HepG2 (cell line): ENCODE measurements around the gene SELENOM. TPM values are rescaled to one million over a fixed set of nuclear protein-coding genes. Genes with fewer than 3 reads are reported as not detected.

Experiments
- CENPT ChIP-seq: sonication (generic); formaldehyde crosslinking; IDR thresholded peaks from 2 replicates; pipeline ENCODE4 v1.8.0; 2022; ENCODE audit warnings: low read depth, mild to moderate bottlenecking, moderate library complexity, missing genetic modification reagents
- GPN1 ChIP-seq: sonication (generic); formaldehyde crosslinking; IDR thresholded peaks from 2 replicates; pipeline ENCODE4 v1.5.1; 2020; ENCODE audit warnings: missing genetic modification reagents, borderline replicate concordance
- GTF2F1 ChIP-seq: fragments of 150-350 bp; IDR thresholded peaks from 2 replicates; pipeline ENCODE4 v1.6.1; 2014; ENCODE audit warnings: low read length
- MAF1 ChIP-seq: sonication (generic); formaldehyde crosslinking; IDR thresholded peaks from 2 replicates; pipeline ENCODE4 v1.5.0; 2020; ENCODE audit warnings: missing genetic modification reagents, borderline replicate concordance
- NBN ChIP-seq: fragments of 450-650 bp; conservative IDR thresholded peaks from 2 replicates; pipeline ENCODE4 v1.6.1; 2017
- PITX1 ChIP-seq: sonication (generic); formaldehyde crosslinking; IDR thresholded peaks from 2 replicates; pipeline ENCODE4 v1.5.1; 2020; ENCODE audit warnings: mild to moderate bottlenecking, missing genetic modification reagents
- RARG ChIP-seq: sonication (generic); formaldehyde crosslinking; IDR thresholded peaks from 2 replicates; pipeline ENCODE4 v1.4.0; 2020; ENCODE audit warnings: low read depth, mild to moderate bottlenecking, missing genetic modification reagents
- SIX4 ChIP-seq: sonication (generic); formaldehyde crosslinking; IDR thresholded peaks from 2 replicates; pipeline ENCODE4 v1.4.0; 2020; ENCODE audit warnings: missing genetic modification reagents
- SP5 ChIP-seq: IDR thresholded peaks from 2 replicates; pipeline ENCODE4 v1.6.1; 2016; ENCODE audit warnings: low read depth, borderline replicate concordance
- ZKSCAN1 ChIP-seq: fragments of 150-350 bp; IDR thresholded peaks from 2 replicates; pipeline ENCODE4 v1.6.1; 2014; ENCODE audit warnings: low read length
- ZNF879 ChIP-seq: sonication (generic); formaldehyde crosslinking; IDR thresholded peaks from 2 replicates; pipeline ENCODE4 v1.8.1; 2023; ENCODE audit warnings: missing genetic modification reagents
- ZSCAN21 ChIP-seq: sonication (generic); formaldehyde crosslinking; IDR thresholded peaks from 2 replicates; pipeline ENCODE4 v1.8.0; 2022; ENCODE audit warnings: mild to moderate bottlenecking, missing genetic modification reagents, moderate library complexity, borderline replicate concordance
- polyA plus RNA-seq, 8 experiments: library from polyadenylated mRNA; depleted of rRNA in 3 of 8; stranded (reverse) in 7 of 8; unstranded in 1 of 8; fragments of >200 nt; fragmentation: Illumina TruSeq in 4 of 8; extraction: Trizol in 4 of 8; gene quantifications; 2 replicates each; pipeline versions ENCODE4 v1.2.1 to v1.2.3, GENCODE V29; 2011 to 2016; ENCODE audit warnings: low read depth in 4 of 8, missing spikeins in 1 of 8, mixed read lengths in 1 of 8; ENCODE audit not compliant: insufficient read depth in 1 of 8
- total RNA-seq, 5 experiments: library from RNA; depleted of rRNA; stranded (reverse); fragments of >200 nt; fragmentation: Illumina TruSeq; extraction: Trizol; gene quantifications; 2 replicates each; pipeline ENCODE4 v1.2.3, GENCODE V29; 2016; ENCODE audit warnings: low read depth in 1 of 5
- TF ChIP-seq, protein P1 (sequence below): sonication (generic); formaldehyde crosslinking; IDR thresholded peaks from 2 replicates; pipeline ENCODE4 v1.5.0; 2020; ENCODE audit warnings: mild to moderate bottlenecking, missing genetic modification reagents
- TF ChIP-seq, protein P2 (sequence below), 2 experiments: fragments of 450-650 bp in 1 of 2; sonication (generic) in 1 of 2; formaldehyde crosslinking in 1 of 2; IDR thresholded peaks; 2 replicates each; pipeline versions ENCODE4 v1.6.1 to v1.8.0; 2016 to 2022; ENCODE audit warnings: antibody characterized with exemption in 1 of 2, mild to moderate bottlenecking in 1 of 2, missing genetic modification reagents in 1 of 2
- TF ChIP-seq, protein P3 (sequence below): sonication (generic); formaldehyde crosslinking; IDR thresholded peaks from 2 replicates; pipeline ENCODE4 v1.4.0; 2020; ENCODE audit warnings: missing genetic modification reagents

Gene SELENOM
- total and polyA plus RNA-seq, 2 of the 13 experiments (the other 11 are each of a cell fraction or from before 2014, with no cell fraction given), result 4.1 to 4.3 TPM

DNA sequence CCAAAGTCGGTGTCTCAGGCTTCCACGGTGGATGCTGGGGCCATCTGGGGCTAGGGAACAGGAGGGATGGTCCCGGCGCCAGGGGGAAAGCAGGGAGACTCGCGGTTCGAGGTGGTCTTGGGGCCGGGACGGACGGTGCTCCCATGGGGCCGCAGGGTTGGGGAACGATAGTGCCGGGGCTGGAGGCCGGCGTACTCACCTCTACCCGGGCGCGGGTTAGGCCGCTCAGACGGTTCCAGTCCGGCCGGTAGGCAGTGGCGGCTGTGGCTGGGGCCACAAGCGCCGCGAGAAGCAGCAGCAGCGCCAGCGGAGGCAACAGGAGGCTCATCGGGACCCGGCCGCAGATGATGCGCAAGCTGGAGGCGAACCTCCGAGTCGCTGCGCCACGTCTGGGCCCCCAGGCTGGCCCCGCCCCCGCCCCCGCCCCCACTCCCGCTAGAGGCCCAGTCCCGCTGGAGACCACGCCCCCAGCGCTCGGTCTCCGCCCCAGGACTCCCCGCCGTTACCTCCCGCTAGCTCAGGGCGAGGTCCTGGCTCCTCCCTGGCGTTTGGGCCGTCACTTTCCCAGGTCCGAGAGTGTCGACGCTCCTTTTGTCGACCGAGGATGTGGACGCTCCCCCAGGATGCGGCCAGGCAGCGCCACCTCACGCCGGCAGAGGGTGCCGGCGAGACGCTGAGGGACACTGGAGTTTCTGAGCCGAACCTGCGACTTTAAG is at the start of gene SELENOM (continued):
- no peak for TF ChIP-seq MAF1 (CRISPR knock-in tag)
- TF ChIP-seq NBN, result no peak
- TF ChIP-seq GPN1 (CRISPR knock-in tag), result no peak
- no peak for TF ChIP-seq GTF2F1
- TF ChIP-seq RARG, result no peak
- TF ChIP-seq ZSCAN21 (CRISPR knock-in tag), result no peak
- no peak for TF ChIP-seq SIX4 (CRISPR knock-in tag)
- no peak for TF ChIP-seq ZKSCAN1
- no peak for TF ChIP-seq CENPT (CRISPR knock-in tag)
- TF ChIP-seq PITX1 (CRISPR knock-in tag), result no peak
- TF ChIP-seq, protein P1, sequence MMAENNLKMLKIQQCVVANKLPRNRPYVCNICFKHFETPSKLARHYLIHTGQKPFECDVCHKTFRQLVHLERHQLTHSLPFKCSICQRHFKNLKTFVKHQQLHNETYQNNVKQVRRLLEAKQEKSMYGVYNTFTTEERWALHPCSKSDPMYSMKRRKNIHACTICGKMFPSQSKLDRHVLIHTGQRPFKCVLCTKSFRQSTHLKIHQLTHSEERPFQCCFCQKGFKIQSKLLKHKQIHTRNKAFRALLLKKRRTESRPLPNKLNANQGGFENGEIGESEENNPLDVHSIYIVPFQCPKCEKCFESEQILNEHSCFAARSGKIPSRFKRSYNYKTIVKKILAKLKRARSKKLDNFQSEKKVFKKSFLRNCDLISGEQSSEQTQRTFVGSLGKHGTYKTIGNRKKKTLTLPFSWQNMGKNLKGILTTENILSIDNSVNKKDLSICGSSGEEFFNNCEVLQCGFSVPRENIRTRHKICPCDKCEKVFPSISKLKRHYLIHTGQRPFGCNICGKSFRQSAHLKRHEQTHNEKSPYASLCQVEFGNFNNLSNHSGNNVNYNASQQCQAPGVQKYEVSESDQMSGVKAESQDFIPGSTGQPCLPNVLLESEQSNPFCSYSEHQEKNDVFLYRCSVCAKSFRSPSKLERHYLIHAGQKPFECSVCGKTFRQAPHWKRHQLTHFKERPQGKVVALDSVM (CRISPR knock-in tag), result no peak
- TF ChIP-seq, protein P2, sequence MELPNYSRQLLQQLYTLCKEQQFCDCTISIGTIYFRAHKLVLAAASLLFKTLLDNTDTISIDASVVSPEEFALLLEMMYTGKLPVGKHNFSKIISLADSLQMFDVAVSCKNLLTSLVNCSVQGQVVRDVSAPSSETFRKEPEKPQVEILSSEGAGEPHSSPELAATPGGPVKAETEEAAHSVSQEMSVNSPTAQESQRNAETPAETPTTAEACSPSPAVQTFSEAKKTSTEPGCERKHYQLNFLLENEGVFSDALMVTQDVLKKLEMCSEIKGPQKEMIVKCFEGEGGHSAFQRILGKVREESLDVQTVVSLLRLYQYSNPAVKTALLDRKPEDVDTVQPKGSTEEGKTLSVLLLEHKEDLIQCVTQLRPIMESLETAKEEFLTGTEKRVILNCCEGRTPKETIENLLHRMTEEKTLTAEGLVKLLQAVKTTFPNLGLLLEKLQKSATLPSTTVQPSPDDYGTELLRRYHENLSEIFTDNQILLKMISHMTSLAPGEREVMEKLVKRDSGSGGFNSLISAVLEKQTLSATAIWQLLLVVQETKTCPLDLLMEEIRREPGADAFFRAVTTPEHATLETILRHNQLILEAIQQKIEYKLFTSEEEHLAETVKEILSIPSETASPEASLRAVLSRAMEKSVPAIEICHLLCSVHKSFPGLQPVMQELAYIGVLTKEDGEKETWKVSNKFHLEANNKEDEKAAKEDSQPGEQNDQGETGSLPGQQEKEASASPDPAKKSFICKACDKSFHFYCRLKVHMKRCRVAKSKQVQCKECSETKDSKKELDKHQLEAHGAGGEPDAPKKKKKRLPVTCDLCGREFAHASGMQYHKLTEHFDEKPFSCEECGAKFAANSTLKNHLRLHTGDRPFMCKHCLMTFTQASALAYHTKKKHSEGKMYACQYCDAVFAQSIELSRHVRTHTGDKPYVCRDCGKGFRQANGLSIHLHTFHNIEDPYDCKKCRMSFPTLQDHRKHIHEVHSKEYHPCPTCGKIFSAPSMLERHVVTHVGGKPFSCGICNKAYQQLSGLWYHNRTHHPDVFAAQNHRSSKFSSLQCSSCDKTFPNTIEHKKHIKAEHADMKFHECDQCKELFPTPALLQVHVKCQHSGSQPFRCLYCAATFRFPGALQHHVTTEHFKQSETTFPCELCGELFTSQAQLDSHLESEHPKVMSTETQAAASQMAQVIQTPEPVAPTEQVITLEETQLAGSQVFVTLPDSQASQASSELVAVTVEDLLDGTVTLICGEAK (IDR thresholded peaks at IDR 0.05), result no peak
- TF ChIP-seq, protein P2 (CRISPR knock-in tag; IDR thresholded peaks at IDR 0.05), result no peak
- TF ChIP-seq ZNF879, result no peak
- TF ChIP-seq, protein P3, sequence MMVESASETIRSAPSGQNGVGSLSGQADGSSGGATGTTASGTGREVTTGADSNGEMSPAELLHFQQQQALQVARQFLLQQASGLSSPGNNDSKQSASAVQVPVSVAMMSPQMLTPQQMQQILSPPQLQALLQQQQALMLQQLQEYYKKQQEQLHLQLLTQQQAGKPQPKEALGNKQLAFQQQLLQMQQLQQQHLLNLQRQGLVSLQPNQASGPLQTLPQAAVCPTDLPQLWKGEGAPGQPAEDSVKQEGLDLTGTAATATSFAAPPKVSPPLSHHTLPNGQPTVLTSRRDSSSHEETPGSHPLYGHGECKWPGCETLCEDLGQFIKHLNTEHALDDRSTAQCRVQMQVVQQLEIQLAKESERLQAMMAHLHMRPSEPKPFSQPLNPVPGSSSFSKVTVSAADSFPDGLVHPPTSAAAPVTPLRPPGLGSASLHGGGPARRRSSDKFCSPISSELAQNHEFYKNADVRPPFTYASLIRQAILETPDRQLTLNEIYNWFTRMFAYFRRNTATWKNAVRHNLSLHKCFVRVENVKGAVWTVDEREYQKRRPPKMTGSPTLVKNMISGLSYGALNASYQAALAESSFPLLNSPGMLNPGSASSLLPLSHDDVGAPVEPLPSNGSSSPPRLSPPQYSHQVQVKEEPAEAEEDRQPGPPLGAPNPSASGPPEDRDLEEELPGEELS, result no peak
- peak; percentile 36; the same call in 1 of the 2 replicates for TF ChIP-seq SP5 (CRISPR knock-in tag)
